GM19025 (cell line): ENCODE data around the gene PTPRE.

Experiments
- ATAC-seq: cut with Tn5 transposase; IDR thresholded peaks from one replicate; pipeline ENCODE4 v1.9.1; 2021; ENCODE audit warnings: mild to moderate bottlenecking, low read depth, moderate library complexity; ENCODE audit not compliant: unreplicated experiment

PTPRE gene

DNA sequence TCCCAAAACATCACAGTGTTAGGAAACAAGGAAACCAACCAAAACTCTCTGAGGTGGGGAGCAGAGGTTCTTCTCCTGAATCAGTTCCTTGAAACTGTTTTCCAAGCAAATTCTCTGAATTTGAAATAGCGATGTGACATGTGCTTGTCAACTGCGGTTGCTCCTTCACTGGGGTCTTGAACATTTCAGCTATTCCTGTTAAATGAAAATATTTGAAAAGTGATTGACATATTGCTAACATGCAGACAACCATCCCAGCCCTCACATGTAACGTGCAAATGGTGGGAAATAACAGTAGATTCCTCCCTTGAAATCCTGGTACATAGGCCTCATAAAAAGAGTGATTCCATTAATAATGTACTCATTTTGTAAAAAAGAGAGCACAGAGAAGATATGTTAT lies 203.4 kb downstream of the PTPRE start:
- ATAC-seq = no peak

DNA sequence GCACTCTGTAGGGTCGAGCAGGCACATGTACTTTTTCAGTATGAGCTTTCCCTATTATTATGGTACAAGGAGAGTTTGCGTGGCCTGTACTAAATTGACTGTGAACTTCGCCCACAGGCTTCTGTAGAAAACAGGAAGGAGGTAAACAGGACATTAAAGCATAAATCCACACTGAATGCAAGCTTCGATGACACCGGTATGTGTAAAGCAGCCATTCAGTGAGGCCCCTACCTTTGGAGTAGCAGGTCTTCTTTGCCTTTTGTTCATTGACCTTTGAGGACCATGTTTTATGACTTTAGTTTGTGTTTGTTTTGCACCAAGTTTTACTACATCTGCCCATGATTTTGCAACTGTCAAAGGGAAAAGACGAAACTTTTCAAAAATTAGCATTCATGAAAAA lies 204.8 kb downstream of the PTPRE start:
- no peak for ATAC-seq

DNA sequence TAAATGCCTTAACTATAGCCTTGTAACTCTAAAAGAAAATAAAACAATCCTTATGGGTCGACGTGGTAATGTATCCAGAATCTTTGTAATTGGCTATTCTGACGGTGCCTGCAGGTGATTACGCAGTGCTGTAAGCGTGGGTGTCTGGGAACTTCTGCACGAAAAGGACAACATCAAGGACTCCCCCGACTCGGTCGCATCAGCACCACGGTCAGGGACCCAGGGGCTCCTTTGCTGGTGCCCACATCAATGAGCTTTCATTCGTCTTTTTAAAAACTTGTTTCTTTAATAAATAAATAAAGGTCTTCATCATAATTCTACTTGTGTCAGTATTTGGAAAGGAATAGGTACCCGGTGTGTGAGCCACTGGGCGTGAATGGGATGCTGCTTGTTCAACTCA lies 206.1 kb downstream of the PTPRE start:
- ATAC-seq = no peak

DNA sequence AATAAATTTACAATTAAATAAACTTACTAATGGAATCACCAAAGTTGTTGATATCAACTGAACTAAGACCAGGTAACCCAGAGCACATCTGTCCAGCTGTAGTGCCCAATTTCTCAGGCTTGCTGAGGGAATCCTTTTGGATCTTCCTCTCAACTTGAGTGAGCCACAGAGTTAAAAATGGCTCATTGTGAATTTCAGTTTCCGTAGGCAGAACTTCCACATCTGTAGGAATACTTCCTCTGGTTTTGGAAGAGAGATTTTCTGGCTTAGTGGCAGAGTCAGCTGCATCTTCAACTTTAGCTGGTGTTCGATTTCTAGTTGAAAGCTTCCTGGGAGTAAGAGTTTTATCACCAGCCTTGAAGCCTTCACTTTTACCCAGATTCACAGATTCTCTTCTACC lies 208.0 kb downstream of the PTPRE start:
- no peak for ATAC-seq

DNA sequence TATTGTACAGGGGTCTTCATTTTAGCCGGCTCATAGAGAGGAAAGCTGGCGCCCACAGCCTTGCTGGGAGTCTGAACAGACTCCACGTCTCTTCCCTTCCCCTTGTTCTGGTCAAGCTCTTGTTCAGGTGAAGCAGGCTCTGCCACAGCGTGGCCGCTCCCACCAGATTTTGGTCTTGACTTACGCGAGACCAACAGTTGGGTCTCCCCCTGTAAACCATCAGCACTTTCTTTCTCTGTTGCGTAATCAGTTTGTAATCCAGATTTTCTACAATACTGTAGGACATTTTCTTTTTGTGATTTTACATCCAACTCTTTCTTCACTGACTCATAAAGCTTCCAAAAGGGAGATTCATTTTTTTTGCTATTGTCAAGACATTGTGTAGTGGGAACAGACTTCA lies 208.5 kb downstream of the PTPRE start:
- ATAC-seq = no peak

DNA sequence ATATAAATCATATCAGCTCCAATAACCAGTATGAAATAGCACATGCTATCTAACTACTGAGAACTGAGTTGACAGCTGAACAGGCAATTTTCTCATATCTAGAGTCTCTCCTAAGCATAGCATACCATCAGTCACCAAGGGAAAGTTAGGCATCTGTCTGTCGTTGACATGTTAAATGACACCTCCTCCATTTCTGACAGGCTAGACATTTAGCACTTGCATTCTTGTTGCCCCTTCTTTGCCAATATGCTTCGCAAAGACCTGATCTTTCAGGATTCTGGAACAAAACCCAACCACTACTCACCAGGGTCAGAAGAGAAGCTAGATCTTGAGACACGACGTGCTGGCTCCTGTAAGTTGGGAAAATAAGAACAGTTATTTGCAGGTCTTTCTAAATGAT lies 209.3 kb downstream of the PTPRE start:
- no peak for ATAC-seq

DNA sequence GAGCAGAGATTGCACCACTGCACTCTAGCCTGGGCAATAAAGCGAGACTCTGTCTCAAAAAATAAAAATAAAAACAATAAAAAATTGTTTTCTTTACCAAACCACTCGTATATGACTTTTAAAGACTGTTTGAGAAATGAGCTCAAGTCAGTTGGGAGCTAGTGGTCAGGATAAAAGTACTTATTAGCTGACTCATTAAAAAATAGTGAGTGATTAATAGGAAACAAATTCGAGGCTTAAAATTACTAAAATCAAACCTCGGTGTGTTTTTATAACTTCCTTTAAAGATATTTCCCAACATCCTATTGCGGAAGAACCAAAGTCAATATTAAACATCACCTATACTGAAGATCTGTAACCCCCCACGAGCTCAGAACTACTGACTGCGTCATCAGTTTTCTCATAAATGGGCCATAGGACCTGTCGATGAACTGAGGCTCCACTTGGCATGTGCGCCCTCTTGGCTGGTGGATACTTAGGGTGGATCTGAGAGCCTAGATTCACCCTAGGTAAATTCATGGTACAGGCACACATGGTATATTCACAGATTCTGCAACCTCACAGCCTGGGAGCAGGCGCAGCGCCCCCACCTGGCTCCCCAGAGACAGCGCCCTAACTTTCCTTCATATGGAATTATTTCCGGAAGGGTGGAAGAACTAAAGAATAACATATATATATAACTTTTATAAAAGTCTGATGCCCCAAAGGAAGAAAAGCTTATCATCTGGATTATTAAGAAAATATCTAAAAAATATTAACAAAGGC lies 210.1 kb downstream of the PTPRE start:
- ATAC-seq = no peak

DNA sequence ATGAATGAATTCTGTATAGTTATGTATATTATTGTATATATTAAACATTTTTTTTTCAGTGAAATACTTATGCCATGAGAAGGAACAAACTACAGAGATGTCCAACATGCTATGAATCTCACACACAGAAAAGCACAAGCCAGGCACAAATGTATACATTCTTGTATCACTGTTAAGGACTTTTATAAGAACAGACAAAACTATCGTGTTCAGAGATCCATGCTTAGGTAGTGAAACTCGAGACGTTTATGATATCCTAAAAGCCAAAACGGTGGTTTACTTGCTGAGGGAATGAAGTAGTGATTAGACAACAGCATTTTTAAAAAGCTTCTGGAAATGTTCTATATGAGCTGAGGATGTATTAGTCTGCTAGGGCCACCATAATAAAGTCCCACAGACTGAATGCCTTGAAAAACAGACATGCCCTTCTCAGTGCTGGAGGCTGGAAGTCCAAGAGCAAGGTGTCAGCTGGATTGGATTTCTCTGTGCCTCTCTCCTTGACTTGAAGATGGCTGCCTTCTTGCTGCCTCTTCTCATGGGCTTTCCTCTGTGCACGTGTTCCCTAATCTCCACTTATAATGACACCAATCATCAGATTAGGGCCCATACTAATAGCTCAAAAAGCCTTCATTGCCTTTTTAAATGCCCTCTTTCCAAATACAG lies 215.0 kb downstream of the PTPRE start:
- no peak for ATAC-seq

DNA sequence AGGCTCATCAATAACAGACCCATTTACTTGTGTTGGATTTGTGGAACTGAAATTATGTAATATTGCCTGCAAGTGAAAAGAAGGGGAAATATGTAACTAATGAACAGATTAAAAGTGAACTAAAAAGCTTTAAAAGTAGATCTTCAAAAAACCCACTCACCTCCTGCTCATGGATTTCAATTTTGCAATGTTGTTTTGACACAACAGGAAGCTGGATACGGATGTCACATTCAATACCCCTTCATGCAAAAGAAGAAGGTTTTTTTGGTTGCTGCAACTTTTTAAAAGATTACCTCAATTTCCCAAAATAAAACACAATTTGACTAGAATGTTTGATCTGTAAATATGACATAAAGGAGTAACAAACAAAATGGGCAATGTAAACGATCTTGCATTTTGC lies 216.0 kb downstream of the PTPRE start:
- ATAC-seq = no peak

DNA sequence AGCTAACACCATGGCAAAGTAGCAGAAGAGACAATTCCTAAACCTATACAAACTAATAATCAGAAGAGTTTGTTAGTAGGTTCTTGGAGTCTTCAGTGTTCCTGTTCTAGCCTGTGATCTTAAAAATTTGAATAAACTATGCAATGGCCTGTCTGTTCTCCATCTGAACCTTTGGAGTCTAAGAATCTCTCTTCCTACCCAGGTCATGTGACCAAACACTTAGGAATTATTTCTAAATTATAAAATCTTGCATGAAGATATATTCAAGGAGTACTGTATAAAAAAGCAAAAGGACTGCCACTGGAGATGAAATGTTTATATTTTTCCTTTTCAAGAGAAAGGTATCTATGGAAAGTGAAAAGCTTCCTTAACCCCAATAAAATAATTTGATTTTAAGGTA lies 216.9 kb downstream of the PTPRE start:
- no peak for ATAC-seq

DNA sequence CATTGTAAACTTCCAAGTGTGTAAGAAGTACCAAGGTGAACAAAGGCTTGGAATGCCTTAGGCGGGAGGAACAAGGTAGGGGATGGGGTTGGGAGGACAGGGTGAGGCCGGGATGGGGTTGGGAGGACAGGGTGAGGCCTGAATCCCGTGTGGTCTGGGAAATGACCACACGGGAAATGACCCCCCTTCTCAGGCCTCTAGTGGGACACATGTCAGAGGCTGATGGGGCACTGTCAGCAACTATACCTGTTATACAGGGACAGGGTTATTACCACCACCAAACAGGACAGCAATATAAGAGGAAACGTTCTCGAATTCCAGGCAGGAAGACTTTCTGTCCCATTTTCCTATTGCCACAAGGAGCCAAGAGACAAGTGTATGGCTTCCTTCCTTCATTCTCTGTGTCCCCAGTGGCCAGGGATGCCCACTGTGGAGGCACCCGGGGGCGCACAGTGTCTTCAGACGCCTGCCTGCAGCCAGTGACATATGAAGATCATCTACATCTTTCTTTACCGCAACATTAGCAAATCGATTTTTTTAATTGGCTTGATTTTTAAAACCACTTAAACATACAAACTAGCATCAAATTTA lies 218.0 kb downstream of the PTPRE start:
- ATAC-seq = no peak

DNA sequence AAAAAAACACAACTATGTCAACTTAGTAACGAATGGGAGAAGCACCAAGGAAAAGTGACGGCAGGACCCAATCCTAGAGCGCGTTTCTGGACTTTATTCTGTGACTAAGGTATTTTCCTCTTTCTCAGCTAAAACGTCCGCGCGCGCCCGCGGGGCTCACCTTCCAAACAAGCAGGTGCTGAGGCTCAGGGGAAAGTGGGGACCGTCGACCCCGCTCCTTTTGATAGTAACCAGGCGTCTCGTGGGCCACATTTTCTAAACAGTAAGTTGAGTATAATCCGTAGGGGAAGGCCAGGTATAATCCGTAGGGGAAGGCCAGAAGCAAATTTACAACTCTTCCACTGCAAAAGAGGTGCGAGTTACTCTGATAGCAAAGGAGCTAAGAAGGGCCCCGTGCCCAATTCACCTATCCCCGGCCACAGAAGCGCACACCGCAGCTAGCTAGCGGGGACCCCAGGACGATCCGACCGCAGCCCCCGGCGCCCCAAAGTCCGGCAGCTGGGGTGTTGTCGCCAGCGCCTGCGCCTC lies 218.6 kb downstream of the PTPRE start:
- ATAC-seq = no peak

DNA sequence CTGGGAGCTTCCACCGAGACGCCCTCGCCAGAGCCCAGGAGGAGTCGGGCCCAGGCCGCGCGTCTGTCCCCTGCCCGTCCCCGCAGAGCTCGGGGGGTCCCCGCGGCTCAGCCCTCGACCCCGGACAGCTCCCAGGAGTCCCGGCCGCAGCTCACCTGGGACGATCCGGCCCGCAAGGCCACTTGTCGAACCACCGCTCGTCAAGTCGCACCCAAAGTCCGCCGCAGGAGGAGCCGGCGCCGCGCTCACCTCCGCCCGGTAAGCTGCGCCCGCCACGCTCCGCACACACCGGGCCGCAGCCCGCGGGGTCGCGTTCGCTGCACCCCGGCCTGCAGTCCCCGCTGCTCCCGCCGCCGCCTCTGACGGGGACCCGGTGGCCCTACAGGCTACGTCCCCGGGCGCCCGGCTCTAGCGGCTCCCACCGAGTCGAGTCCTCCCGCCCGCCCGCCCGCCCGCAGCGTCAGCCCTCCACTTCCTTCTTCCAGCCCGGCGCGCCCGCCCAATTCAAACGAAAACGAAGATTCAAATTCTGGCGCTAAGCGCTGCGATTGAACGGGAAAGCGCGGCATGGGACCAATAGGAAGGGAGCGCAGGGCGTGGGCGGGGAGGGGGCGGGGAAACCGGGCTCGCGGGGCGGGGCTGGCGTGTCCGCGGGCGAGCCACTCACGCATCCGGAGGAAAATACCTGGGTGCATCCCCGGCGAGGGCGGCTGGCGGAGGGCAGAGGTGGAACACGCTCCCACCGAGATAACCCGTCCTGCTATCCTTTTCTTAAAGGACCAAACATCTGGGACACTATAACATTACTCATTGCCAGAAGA lies 219.3 kb downstream of the PTPRE start, which contains the start of gene MKI67:
Gene MKI67 (minus strand): TSS at position 480 of the 821 bp plus-strand sequence. CDS start 756 bp downstream, outside the sequence.
- ATAC-seq = peak; percentile 73

DNA sequence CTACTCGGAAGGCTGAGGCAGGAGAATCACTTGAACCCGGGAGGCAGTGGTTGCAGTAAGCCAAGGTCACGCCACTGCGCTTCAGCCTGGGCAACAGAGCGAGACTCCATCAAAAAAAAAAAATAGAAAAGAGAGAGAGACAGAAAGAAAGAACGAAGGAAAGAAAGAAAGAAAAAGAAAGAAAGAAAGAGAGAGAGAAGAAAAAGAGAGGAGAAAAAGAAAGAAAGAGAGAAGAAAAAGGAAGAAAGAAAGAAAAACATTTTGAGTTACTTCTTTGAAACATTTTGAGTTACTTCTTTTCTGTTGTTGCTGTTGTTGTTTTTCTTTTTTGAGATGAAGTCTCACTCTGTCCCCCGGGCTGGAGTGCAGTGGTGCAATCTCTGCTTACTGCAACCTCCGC lies 221.7 kb downstream of the PTPRE start:
- no peak for ATAC-seq

DNA sequence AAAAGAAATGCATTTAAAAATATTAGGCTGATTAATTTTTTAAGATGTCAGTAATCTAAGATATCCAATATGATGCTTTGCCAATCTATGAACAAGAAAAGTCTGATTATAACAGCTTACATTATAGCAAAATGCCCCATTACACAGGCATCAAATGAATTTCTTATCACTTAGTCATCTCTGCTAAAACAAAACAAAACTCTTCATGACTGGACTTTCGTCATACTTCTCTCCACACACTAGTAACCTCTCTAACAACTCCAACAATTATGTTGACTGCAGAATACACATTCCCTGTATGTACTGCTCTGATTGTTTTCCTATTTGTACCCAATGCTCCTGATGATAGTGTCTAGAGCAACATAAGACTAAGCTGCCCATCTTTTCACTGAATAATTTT lies 223.1 kb downstream of the PTPRE start:
- ATAC-seq = no peak
